ENCODE measurements around the gene PDCD1. TPM values are rescaled to one million over a fixed set of nuclear protein-coding genes. Genes with fewer than 3 reads are reported as not detected.
"Not testable (repeated sequence)": the region's sequence is repeated elsewhere in the genome, so short reads cannot be mapped to it uniquely, and the experiment has no call there.

PDCD1 gene
- 7.3 and 8.3 TPM in 2 replicates for total RNA-seq

GRCh38 chr2:241858206-241859016 is at the start of gene PDCD1:
TSS of gene PDCD1 (minus strand) at chr2:241858894. CDS start at chr2:241858838, 56 bp downstream.
- intact Hi-C loops (cut with micrococcal nuclease): loop anchor here (2.0 kb wide), 1 partner anchor 14 kb away; no protein-coding TSS in a partner anchor

GRCh38 chr2:241907831-241908230 is 49.1 kb upstream of the PDCD1 start:
- intact Hi-C loops (cut with micrococcal nuclease): not testable (repeated sequence)

GRCh38 chr2:241906826-241907570 is 48.3 kb upstream of the PDCD1 start:
- intact Hi-C loops (cut with micrococcal nuclease): no loop called here

GRCh38 chr2:241906378-241906770 is 47.7 kb upstream of the PDCD1 start:
- intact Hi-C loops (cut with micrococcal nuclease): not testable (repeated sequence)

- intact Hi-C loops (cut with micrococcal nuclease): no loop called here
These were observed 47.2 kb upstream of the PDCD1 start for GRCh38 chr2:241905716-241906377.

GRCh38 chr2:241904791-241905710 is 46.4 kb upstream of the PDCD1 start:
- intact Hi-C loops (cut with micrococcal nuclease): no loop called here

GRCh38 chr2:241904011-241904718 is 45.5 kb upstream of the PDCD1 start:
- intact Hi-C loops (cut with micrococcal nuclease): no loop called here

GRCh38 chr2:241903121-241904010 is 44.7 kb upstream of the PDCD1 start:
- intact Hi-C loops (cut with micrococcal nuclease): no loop called here

GRCh38 chr2:241902357-241902991 is 43.8 kb upstream of the PDCD1 start:
- intact Hi-C loops (cut with micrococcal nuclease): no loop called here

GRCh38 chr2:241901500-241902351 is 43.0 kb upstream of the PDCD1 start:
- intact Hi-C loops (cut with micrococcal nuclease): no loop called here

GRCh38 chr2:241901018-241901380 is 42.3 kb upstream of the PDCD1 start:
- intact Hi-C loops (cut with micrococcal nuclease): no loop called here

GRCh38 chr2:241900251-241901017 is 41.7 kb upstream of the PDCD1 start:
- intact Hi-C loops (cut with micrococcal nuclease): no loop called here

GRCh38 chr2:241898463-241899270 is 40.0 kb upstream of the PDCD1 start:
- intact Hi-C loops (cut with micrococcal nuclease): no loop called here

- intact Hi-C loops (cut with micrococcal nuclease): no loop called here
These were observed 38.7 kb upstream of the PDCD1 start for GRCh38 chr2:241897231-241897916.

- intact Hi-C loops (cut with micrococcal nuclease): no loop called here
These were observed 38.1 kb upstream of the PDCD1 start for GRCh38 chr2:241896746-241897201.

All from T-helper 2 cell treated with Interferon-gamma antibody and Interleukin-4, amounts not matched to agents 100 ng/mL and 5 ng/mL, for 36 hours (primary cell).